Fibroblast of lung (primary cell): ENCODE measurements around the gene CX3CR1. TPM values are rescaled to one million over a fixed set of nuclear protein-coding genes. Genes with fewer than 3 reads are reported as not detected.

Source experiments
- DNase-seq, 2 donors: peaks; one replicate each; pipeline versions ENCODE4 v3.0.0 to v3.0.0-alpha.2; 2010; ENCODE audit warnings: low read depth in 2 of 2
- H2AFZ ChIP-seq: 2 replicates; pipeline ENCODE4 v1.5.1; 2012; ENCODE audit warnings: low read length, control low read depth, inconsistent platforms
- H3K27ac ChIP-seq: 2 replicates; pipeline ENCODE4 v1.5.1; 2011; ENCODE audit warnings: low read length, control low read depth; ENCODE audit not compliant: insufficient read depth
- H3K27me3 ChIP-seq: 2 replicates; pipeline ENCODE4 v1.5.1; 2011; ENCODE audit warnings: mild to moderate bottlenecking, low read length; ENCODE audit not compliant: control insufficient read depth, insufficient read depth
- H3K36me3 ChIP-seq: 2 replicates; pipeline ENCODE4 v1.5.1; 2011; ENCODE audit warnings: low read length; ENCODE audit not compliant: control insufficient read depth, insufficient read depth
- H3K4me1 ChIP-seq: 2 replicates; pipeline ENCODE4 v1.5.1; 2011; ENCODE audit warnings: low read length; ENCODE audit not compliant: control insufficient read depth, insufficient read depth; ENCODE audit errors: extremely low read depth
- H3K4me2 ChIP-seq: 2 replicates; pipeline ENCODE4 v1.5.1; 2011; ENCODE audit warnings: low read length, control low read depth; ENCODE audit not compliant: insufficient read depth; ENCODE audit errors: extremely low read depth
- H3K4me3 ChIP-seq, 4 experiments: fragments of 200-600 bp in 1 of 4; sonication (generic) in 1 of 4; replicated peaks in 1 of 4; 2 replicates each; pipeline ENCODE4 v1.5.1; 2011 to 2016; ENCODE audit warnings: low read length in 4 of 4, low read depth in 3 of 4, mild to moderate bottlenecking in 3 of 4, control low read depth in 2 of 4, inconsistent platforms in 1 of 4, mixed read lengths in 1 of 4; ENCODE audit not compliant: insufficient read depth in 1 of 4; ENCODE audit errors: control extremely low read depth in 1 of 4
- H3K79me2 ChIP-seq: 2 replicates; pipeline ENCODE4 v1.5.1; 2012; ENCODE audit warnings: mild to moderate bottlenecking, low read length, inconsistent platforms; ENCODE audit not compliant: control insufficient read depth, insufficient read depth
- H3K9ac ChIP-seq: 2 replicates; pipeline ENCODE4 v1.5.1; 2011; ENCODE audit warnings: mild to moderate bottlenecking, low read length, control low read depth; ENCODE audit not compliant: insufficient read depth
- H3K9me3 ChIP-seq: 2 replicates; pipeline ENCODE4 v1.5.1; 2012; ENCODE audit warnings: low read depth, low read length; ENCODE audit not compliant: control insufficient read depth, insufficient read depth
- H4K20me1 ChIP-seq: 2 replicates; pipeline ENCODE4 v1.5.1; 2011; ENCODE audit warnings: low read length; ENCODE audit not compliant: control insufficient read depth, insufficient read depth; ENCODE audit errors: extremely low read depth
- EZH2 ChIP-seq: IDR thresholded peaks from 2 replicates; pipeline ENCODE4 v1.5.1; 2012; ENCODE audit warnings: low read length, control low read depth, mild to moderate bottlenecking; ENCODE audit errors: missing control alignments
- polyA minus RNA-seq: library from RNA; depleted of rRNA, polyadenylated mRNA; stranded (reverse); fragments of >200 nt; gene quantifications from 2 replicates; pipeline ENCODE4 v1.2.3, GENCODE V29; 2011; ENCODE audit warnings: low replicate concordance
- polyA plus RNA-seq, 2 donors: library from polyadenylated mRNA; depleted of rRNA in 1 of 2; stranded (reverse) in 1 of 2; unstranded in 1 of 2; fragments of >200 nt; gene quantifications; 2 replicates each; pipeline ENCODE4 v1.2.1, GENCODE V29; 2011 to 2012; ENCODE audit warnings: missing spikeins in 1 of 2
- total RNA-seq: library from RNA; depleted of rRNA; stranded (reverse); fragments of >200 nt; gene quantifications from 2 replicates; pipeline ENCODE4 v1.2.1, GENCODE V29; 2014
- TF ChIP-seq, protein P1 (sequence below), 2 donors: IDR thresholded peaks in 1 of 2; conservative IDR thresholded peaks in 1 of 2; 1 replicate in 1 of 2; 2 replicates in 1 of 2; pipeline ENCODE4 v1.5.1; 2011 to 2012; ENCODE audit warnings: low read length in 2 of 2, control low read depth in 1 of 2, inconsistent platforms in 1 of 2, low read depth in 1 of 2, mild to moderate bottlenecking in 1 of 2

CX3CR1 gene, protein sequence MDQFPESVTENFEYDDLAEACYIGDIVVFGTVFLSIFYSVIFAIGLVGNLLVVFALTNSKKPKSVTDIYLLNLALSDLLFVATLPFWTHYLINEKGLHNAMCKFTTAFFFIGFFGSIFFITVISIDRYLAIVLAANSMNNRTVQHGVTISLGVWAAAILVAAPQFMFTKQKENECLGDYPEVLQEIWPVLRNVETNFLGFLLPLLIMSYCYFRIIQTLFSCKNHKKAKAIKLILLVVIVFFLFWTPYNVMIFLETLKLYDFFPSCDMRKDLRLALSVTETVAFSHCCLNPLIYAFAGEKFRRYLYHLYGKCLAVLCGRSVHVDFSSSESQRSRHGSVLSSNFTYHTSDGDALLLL
- total RNA-seq (under 0.01 TPM in 1 of 2 replicates, not detected in the other), polyA plus RNA-seq (not detected in 2 replicates), polyA minus RNA-seq (not detected in 2 replicates)
- polyA plus RNA-seq (2012): not detected in 2 replicates

DNA sequence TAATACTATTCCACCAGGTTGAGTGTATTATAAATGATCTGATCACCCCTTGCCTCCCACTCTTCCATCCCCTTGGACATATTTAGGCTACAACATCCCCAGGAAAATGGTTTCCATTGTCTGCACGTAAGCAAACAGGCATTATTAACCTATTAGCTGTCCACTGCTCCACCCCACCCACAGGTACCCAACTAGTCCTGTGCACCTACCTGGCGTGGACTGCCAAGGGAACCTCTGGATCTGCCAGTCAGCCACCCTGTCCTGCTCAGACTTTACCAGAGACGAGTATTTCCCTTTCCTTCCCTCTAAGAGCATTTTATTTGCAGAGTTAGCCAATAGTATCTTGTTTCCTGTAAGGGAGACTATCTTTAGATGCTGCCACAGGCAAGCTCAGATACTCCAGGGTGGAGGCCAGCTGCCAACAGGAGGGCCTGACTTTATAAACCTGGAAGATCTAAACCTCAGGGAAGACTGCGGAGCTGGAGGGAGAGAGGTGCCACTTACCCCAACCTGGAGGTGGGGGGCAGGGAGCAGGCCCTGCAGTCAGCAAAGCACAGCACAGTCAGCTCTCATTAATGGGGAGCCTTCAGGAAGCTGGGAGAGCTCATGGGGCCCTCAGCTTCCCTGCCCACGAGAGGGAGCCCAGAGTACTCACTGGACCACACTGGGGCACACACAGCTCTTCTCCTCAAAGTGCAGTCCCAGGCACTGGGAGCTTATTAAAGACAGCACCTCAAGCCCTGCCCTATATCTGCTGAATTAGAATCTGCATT lies at the start of gene CX3CR1:
Gene CX3CR1 (minus strand): TSS at position 292 of the 773 bp plus-strand sequence. CDS start 13,527 bp downstream, outside the sequence.
- H3K27me3 ChIP-seq: no peaks in the 10 kb centered on the region
- no peak for TF ChIP-seq EZH2
- TF ChIP-seq, protein P1, sequence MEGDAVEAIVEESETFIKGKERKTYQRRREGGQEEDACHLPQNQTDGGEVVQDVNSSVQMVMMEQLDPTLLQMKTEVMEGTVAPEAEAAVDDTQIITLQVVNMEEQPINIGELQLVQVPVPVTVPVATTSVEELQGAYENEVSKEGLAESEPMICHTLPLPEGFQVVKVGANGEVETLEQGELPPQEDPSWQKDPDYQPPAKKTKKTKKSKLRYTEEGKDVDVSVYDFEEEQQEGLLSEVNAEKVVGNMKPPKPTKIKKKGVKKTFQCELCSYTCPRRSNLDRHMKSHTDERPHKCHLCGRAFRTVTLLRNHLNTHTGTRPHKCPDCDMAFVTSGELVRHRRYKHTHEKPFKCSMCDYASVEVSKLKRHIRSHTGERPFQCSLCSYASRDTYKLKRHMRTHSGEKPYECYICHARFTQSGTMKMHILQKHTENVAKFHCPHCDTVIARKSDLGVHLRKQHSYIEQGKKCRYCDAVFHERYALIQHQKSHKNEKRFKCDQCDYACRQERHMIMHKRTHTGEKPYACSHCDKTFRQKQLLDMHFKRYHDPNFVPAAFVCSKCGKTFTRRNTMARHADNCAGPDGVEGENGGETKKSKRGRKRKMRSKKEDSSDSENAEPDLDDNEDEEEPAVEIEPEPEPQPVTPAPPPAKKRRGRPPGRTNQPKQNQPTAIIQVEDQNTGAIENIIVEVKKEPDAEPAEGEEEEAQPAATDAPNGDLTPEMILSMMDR (conservative IDR thresholded peaks at IDR 0.05 in 1 of 2, IDR thresholded peaks at IDR 0.05 in 1 of 2; ENCODE audit: low read depth in 1 of 2, low read length in 2 of 2): no peak
- no peak within 1 kb of the TSS for H3K27ac ChIP-seq
- H3K36me3 ChIP-seq: no peaks in the 10 kb centered on the region
- no peaks in the 10 kb centered on the region for H3K4me1 ChIP-seq
- H3K9ac ChIP-seq: no peak within 1 kb of the TSS
- no peaks in the 10 kb centered on the region for H3K9me3 ChIP-seq
- H2AFZ ChIP-seq: no peak within 1 kb of the TSS
- DNase-seq: no peak
- H3K79me2 ChIP-seq: no peaks in the 10 kb centered on the region
- H3K4me3 ChIP-seq: no peak within 1 kb of the TSS
- no peak within 1 kb of the TSS for H3K4me2 ChIP-seq
- no peaks in the 10 kb centered on the region for H4K20me1 ChIP-seq

DNA sequence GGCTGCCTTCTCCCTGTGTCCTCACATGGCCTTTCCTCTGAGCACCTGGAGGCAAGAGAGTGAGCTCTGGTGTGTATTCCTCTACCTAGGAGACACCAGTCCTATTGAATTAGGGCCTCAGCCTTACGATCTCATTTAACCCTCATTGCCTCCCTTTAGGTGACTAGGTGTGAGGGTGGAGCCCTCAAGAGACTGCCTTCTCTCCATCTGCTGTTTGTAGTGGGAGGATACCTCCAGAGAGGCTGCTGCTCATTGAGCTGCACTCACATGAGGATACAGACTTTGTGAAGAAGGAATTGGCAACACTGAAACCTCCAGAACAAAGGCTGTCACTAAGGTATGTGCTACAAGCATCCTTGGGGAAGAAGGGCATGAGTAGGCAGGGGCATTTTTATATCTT lies 49.7 kb upstream of the CX3CR1 start, which contains the start of gene CCR8:
Gene CCR8 (plus strand): TSS at position 217 of the 400 bp plus-strand sequence. CDS start 2,623 bp downstream, outside the sequence.
- TF ChIP-seq, protein P1 (conservative IDR thresholded peaks at IDR 0.05 in 1 of 2, IDR thresholded peaks at IDR 0.05 in 1 of 2; ENCODE audit: low read depth in 1 of 2, low read length in 2 of 2): no peak
- Histone ChIP-seq H3K36me3 (no peaks in the 10 kb centered on the region), H3K9ac (no peak within 1 kb of the TSS), H3K4me3 (no peak within 1 kb of the TSS), H3K4me2 (no peak within 1 kb of the TSS), H3K27ac (no peak within 1 kb of the TSS), H3K79me2 (no peaks in the 10 kb centered on the region), H3K4me1 (no peaks in the 10 kb centered on the region), H3K27me3 (no peaks in the 10 kb centered on the region), H4K20me1 (no peaks in the 10 kb centered on the region), H3K9me3 (no peaks in the 10 kb centered on the region), H2AFZ (no peak within 1 kb of the TSS)
- DNase-seq: no peak

DNA sequence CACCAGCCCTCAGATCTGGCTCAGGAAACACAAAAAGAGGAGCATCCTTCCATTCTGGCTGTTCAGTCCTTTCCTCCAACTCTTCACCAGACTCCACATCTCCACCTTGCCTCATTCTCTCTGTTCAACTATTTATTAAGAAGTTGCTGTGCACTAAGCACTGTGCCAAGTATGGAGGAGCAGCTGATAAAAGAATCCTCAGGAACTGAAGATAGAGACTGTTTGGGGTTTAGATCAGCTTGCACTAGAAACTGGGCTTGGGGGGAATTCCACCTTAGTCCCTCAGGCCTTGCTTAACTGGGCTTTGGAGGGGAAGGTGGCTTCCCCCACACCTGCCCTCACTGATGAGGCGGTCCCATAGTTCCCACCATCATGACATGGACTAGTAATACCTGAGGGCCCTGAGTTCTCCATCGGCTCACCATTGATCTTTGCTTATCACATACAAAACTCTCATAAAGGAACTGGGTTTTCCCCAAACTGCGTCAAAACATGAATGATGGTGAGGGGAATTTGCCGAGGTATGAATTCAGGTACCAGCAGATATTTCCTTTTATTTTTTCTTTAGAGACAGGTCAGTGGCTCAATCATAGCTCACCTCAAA lies 48.0 kb upstream of the CX3CR1 start:
- H4K20me1 ChIP-seq: no peaks in the 10 kb centered on the region

More for the DNA sequence above, 48.0 kb upstream of the CX3CR1 start:
- Histone ChIP-seq H3K9me3 (no peaks in the 10 kb centered on the region), H3K4me1 (no peaks in the 10 kb centered on the region), H3K36me3 (no peaks in the 10 kb centered on the region), H3K27ac (no peak overlapping the region), H3K79me2 (no peaks in the 10 kb centered on the region), H3K9ac (no peak overlapping the region), H3K27me3 (no peaks in the 10 kb centered on the region), H3K4me3 (no peak overlapping the region), H3K4me2 (no peak overlapping the region), H2AFZ (no peak overlapping the region)
- no peak for TF ChIP-seq EZH2
- TF ChIP-seq, protein P1 (conservative IDR thresholded peaks at IDR 0.05 in 1 of 2, IDR thresholded peaks at IDR 0.05 in 1 of 2; ENCODE audit: low read depth in 1 of 2, low read length in 2 of 2): no peak
- no peak for DNase-seq
